Loucy (cell line): ENCODE results near the gene PPM1B.

Experiments
- H2AFZ ChIP-seq: fragments of 200-600 bp; sonication (generic); 2 replicates; pipeline ENCODE4 v1.6.0; 2016; ENCODE audit warnings: antibody characterized with exemption, mild to moderate bottlenecking, low read length, moderate library complexity
- H3F3A ChIP-seq: fragments of 200-600 bp; 2 replicates; pipeline ENCODE4 v1.6.0; 2016; ENCODE audit warnings: antibody characterized with exemption, low read depth, mild to moderate bottlenecking
- H3K27me3 ChIP-seq: fragments of 200-600 bp; sonication (generic); 2 replicates; pipeline ENCODE4 v1.6.1; 2014; ENCODE audit warnings: low read length, mild to moderate bottlenecking; ENCODE audit not compliant: insufficient read depth, poor library complexity, severe bottlenecking
- H3K36me3 ChIP-seq: fragments of 200-600 bp; sonication (generic); 2 replicates; pipeline ENCODE4 v1.6.1; 2016; ENCODE audit warnings: low read length; ENCODE audit not compliant: insufficient read depth
- H3K4me1 ChIP-seq: fragments of 200-600 bp; sonication (generic); 2 replicates; pipeline ENCODE4 v1.5.1; 2014; ENCODE audit warnings: low read length, mild to moderate bottlenecking; ENCODE audit not compliant: insufficient read depth, poor library complexity, severe bottlenecking
- H3K4me2 ChIP-seq: fragments of 200-600 bp; sonication (generic); 2 replicates; pipeline ENCODE4 v1.6.0; 2014; ENCODE audit warnings: antibody characterized with exemption, low read length, low read depth, mild to moderate bottlenecking; ENCODE audit not compliant: poor library complexity, severe bottlenecking
- H3K4me3 ChIP-seq: fragments of 200-600 bp; sonication (generic); 2 replicates; pipeline ENCODE4 v1.5.1; 2014; ENCODE audit warnings: low read length, mild to moderate bottlenecking, mixed read lengths; ENCODE audit not compliant: poor library complexity, severe bottlenecking
- H3K79me2 ChIP-seq: fragments of 200-600 bp; sonication (generic); 2 replicates; pipeline ENCODE4 v1.6.1; 2014; ENCODE audit warnings: low read length; ENCODE audit not compliant: insufficient read depth
- H3K9ac ChIP-seq: fragments of 200-600 bp; sonication (generic); 2 replicates; pipeline ENCODE4 v1.6.0; 2014; ENCODE audit warnings: mild to moderate bottlenecking, low read depth, low read length, moderate library complexity; ENCODE audit not compliant: poor library complexity, severe bottlenecking
- H3K9me2 ChIP-seq: fragments of 200-600 bp; sonication (generic); replicated peaks from 2 replicates; pipeline ENCODE4 v1.6.1; 2016; ENCODE audit warnings: low read depth, low read length, mixed read lengths
- H3K9me3 ChIP-seq: fragments of 200-600 bp; sonication (generic); 2 replicates; pipeline ENCODE4 v1.6.1; 2014; ENCODE audit warnings: mild to moderate bottlenecking, antibody characterized with exemption, low read length, low read depth; ENCODE audit not compliant: insufficient read depth
- H4K20me1 ChIP-seq: fragments of 200-600 bp; sonication (generic); 2 replicates; pipeline ENCODE4 v1.6.0; 2014; ENCODE audit warnings: antibody characterized with exemption, low read length, mild to moderate bottlenecking; ENCODE audit not compliant: insufficient read depth, poor library complexity, severe bottlenecking
- CTCF ChIP-seq: fragments of 200-600 bp; sonication (generic); conservative IDR thresholded peaks from 2 replicates; pipeline ENCODE4 v1.5.1; 2014; ENCODE audit warnings: mild to moderate bottlenecking, antibody characterized with exemption, low read length
- EZH2phosphoT487 ChIP-seq: fragments of 200-600 bp; IDR thresholded peaks from 2 replicates; pipeline ENCODE4 v1.6.1; 2018; ENCODE audit warnings: antibody characterized with exemption, mild to moderate bottlenecking, moderate library complexity, borderline replicate concordance

PPM1B gene

GRCh38 chr2:44200011-44200410, 31.3 kb downstream of the PPM1B start:
- no peak overlapping the region for H3K9ac ChIP-seq
- H3K4me1 ChIP-seq = peaks cover 3% of the 10 kb centered on the region
- H3K79me2 ChIP-seq = peaks cover 99% of the 10 kb centered on the region

GRCh38 chr2:44200759-44201158, 32.1 kb downstream of the PPM1B start:
- Histone ChIP-seq H3K27me3 (no peaks in the 10 kb centered on the region), H3K9ac (no peak overlapping the region), H3K4me2 (no peak overlapping the region), H3K79me2 (peaks cover 99% of the 10 kb centered on the region), H2AFZ (no peak overlapping the region), H3K4me3 (no peak overlapping the region), H3K9me2 (no peaks in the 10 kb centered on the region), H3F3A (no peaks in the 10 kb centered on the region), H3K4me1 (peaks cover 3% of the 10 kb centered on the region), H4K20me1 (peaks cover 90% of the 10 kb centered on the region), H3K36me3 (peaks cover 47% of the 10 kb centered on the region), H3K9me3 (no peaks in the 10 kb centered on the region)
- TF ChIP-seq CTCF (no peak), EZH2phosphoT487 (no peak)

More at GRCh38 chr2:44200011-44200410, 31.3 kb downstream of the PPM1B start:
- no peak overlapping the region for H3K4me2 ChIP-seq
- peaks cover 54% of the 10 kb centered on the region for H3K36me3 ChIP-seq
- H2AFZ ChIP-seq = no peak overlapping the region
- no peak for TF ChIP-seq EZH2phosphoT487
- no peak for TF ChIP-seq CTCF
- no peaks in the 10 kb centered on the region for H3K9me2 ChIP-seq
- H4K20me1 ChIP-seq = peaks cover 90% of the 10 kb centered on the region
- no peaks in the 10 kb centered on the region for H3F3A ChIP-seq
- no peak overlapping the region for H3K4me3 ChIP-seq
- no peaks in the 10 kb centered on the region for H3K9me3 ChIP-seq
- no peaks in the 10 kb centered on the region for H3K27me3 ChIP-seq

GRCh38 chr2:44201648-44202165, 33.0 kb downstream of the PPM1B start:
- Histone ChIP-seq H4K20me1 (peaks cover 90% of the 10 kb centered on the region), H3F3A (no peaks in the 10 kb centered on the region), H3K4me1 (peaks cover 3% of the 10 kb centered on the region), H3K9me2 (no peaks in the 10 kb centered on the region), H3K4me3 (no peak overlapping the region), H3K4me2 (peak overlapping the region; percentile 19), H3K9ac (no peak overlapping the region), H3K27me3 (no peaks in the 10 kb centered on the region), H3K9me3 (no peaks in the 10 kb centered on the region), H2AFZ (no peak overlapping the region), H3K79me2 (peaks cover 99% of the 10 kb centered on the region), H3K36me3 (peaks cover 48% of the 10 kb centered on the region; the same call in 1 of the 2 replicates)
- TF ChIP-seq EZH2phosphoT487 (no peak), CTCF (no peak)
